Endothelial cell of umbilical vein (primary cell): ENCODE measurements around the gene AP5Z1. TPM values are rescaled to one million over a fixed set of nuclear protein-coding genes. Genes with fewer than 3 reads are reported as not detected.

Experiments
- BruUV-seq: library from RNA; stranded (reverse); fragments of 400-500 nt; replicated peaks from 2 replicates; lab custom pipeline; 2021; lab: Mats Ljungman, UMichigan
- CTCF ChIA-PET: fragments of 300-600, 350-600 bp; sonication (Branson Sonifier 250); formaldehyde crosslinking; loops from one replicate; lab custom pipeline; 2021; ENCODE audit warnings: antibody characterized with exemption, inconsistent platforms; lab: Charles Lee
- POLR2A ChIA-PET: fragments of 300-600, 350-600 bp; sonication (Branson Sonifier 250); formaldehyde crosslinking; loops from one replicate; lab custom pipeline; 2021; ENCODE audit warnings: antibody characterized with exemption, inconsistent platforms; lab: Charles Lee
- DNase-seq: peaks from one replicate; pipeline ENCODE4 v3.0.0-alpha.2; 2011; ENCODE audit warnings: low read depth, low spot score
- FAIRE-seq: peaks from 2 replicates; lab custom pipeline; 2011; peaks lifted over from hg19 to GRCh38; lab: Jason Lieb, UNC
- H2AFZ ChIP-seq: 2 replicates; pipeline ENCODE4 v1.6.0; 2012; ENCODE audit warnings: low read depth, low read length, control low read depth, inconsistent platforms
- H3K27ac ChIP-seq: 2 replicates; pipeline ENCODE4 v1.5.1; 2011; ENCODE audit warnings: low read depth, mild to moderate bottlenecking, control low read depth, low read length, moderate library complexity; ENCODE audit not compliant: insufficient read depth
- H3K27me3 ChIP-seq, 2 experiments: 2 replicates each; pipeline versions ENCODE4 v1.6.0 to v1.6.1; 2011; ENCODE audit warnings: low read length in 2 of 2, mixed read lengths in 1 of 2; ENCODE audit not compliant: control insufficient read depth in 2 of 2, insufficient read depth in 2 of 2
- H3K36me3 ChIP-seq, 2 experiments: 2 replicates in 1 of 2; 3 replicates in 1 of 2; pipeline ENCODE4 v1.5.1; 2011; ENCODE audit warnings: low read length in 2 of 2, mild to moderate bottlenecking in 1 of 2, moderate library complexity in 1 of 2; ENCODE audit not compliant: control insufficient read depth in 2 of 2, insufficient read depth in 2 of 2; ENCODE audit errors: extremely low read depth in 1 of 2
- H3K4me1 ChIP-seq: 3 replicates; pipeline ENCODE4 v1.5.1; 2011; ENCODE audit warnings: mild to moderate bottlenecking, low read length; ENCODE audit not compliant: control insufficient read depth, insufficient read depth; ENCODE audit errors: extremely low read depth
- H3K4me2 ChIP-seq: 2 replicates; pipeline ENCODE4 v1.6.1; 2011; ENCODE audit warnings: low read length, control low read depth, mixed read lengths; ENCODE audit not compliant: insufficient read depth
- H3K4me3 ChIP-seq, 3 experiments: fragments of 200-600 bp in 1 of 3; sonication (generic), shearing (Covaris generic) in 1 of 3; replicated peaks in 1 of 3; 2 replicates each; pipeline ENCODE4 v1.5.1; 2011 to 2016; ENCODE audit warnings: control low read depth in 3 of 3, low read length in 3 of 3, mild to moderate bottlenecking in 2 of 3, inconsistent platforms in 1 of 3, low read depth in 1 of 3, moderate library complexity in 1 of 3; ENCODE audit not compliant: insufficient read depth in 1 of 3
- H3K79me2 ChIP-seq: 2 replicates; pipeline ENCODE4 v1.6.0; 2012; ENCODE audit warnings: low read length, inconsistent platforms; ENCODE audit not compliant: control insufficient read depth, insufficient read depth
- H3K9ac ChIP-seq: replicated peaks from 2 replicates; pipeline ENCODE3; 2011; ENCODE audit warnings: low read length, control low read depth; ENCODE audit not compliant: insufficient read depth; ENCODE audit errors: extremely low read depth
- H3K9me1 ChIP-seq: replicated peaks from 3 replicates; pipeline ENCODE4 v1.6.0; 2011; ENCODE audit warnings: mild to moderate bottlenecking, low read length; ENCODE audit not compliant: control insufficient read depth, insufficient read depth; ENCODE audit errors: extremely low read depth
- H3K9me3 ChIP-seq: replicated peaks from 2 replicates; pipeline ENCODE4 v1.5.1; 2012; ENCODE audit warnings: low read length, inconsistent platforms; ENCODE audit not compliant: control insufficient read depth, insufficient read depth
- H4K20me1 ChIP-seq: replicated peaks from 2 replicates; pipeline ENCODE3; 2011; ENCODE audit warnings: mild to moderate bottlenecking, low read length; ENCODE audit not compliant: control insufficient read depth, insufficient read depth; ENCODE audit errors: extremely low read depth
- CTCF ChIP-seq, 2 donors: IDR thresholded peaks; 1 replicate in 1 of 2; 2 replicates in 1 of 2; pipeline ENCODE4 v1.5.1; 2011; ENCODE audit warnings: low read length in 2 of 2, mild to moderate bottlenecking in 2 of 2, moderate library complexity in 2 of 2, control low read depth in 1 of 2, inconsistent platforms in 1 of 2, low read depth in 1 of 2; ENCODE audit not compliant: insufficient read depth in 1 of 2; ENCODE audit errors: extremely low read depth in 1 of 2
- EZH2 ChIP-seq: IDR thresholded peaks from 2 replicates; pipeline ENCODE4 v1.6.1; 2012; ENCODE audit warnings: borderline replicate concordance, low read depth, mild to moderate bottlenecking, moderate library complexity, low read length, inconsistent platforms; ENCODE audit not compliant: severe bottlenecking
- FOS ChIP-seq: IDR thresholded peaks from 2 replicates; pipeline ENCODE4 v1.6.1; 2011; ENCODE audit warnings: mild to moderate bottlenecking, low read length, moderate library complexity, borderline replicate concordance; ENCODE audit not compliant: insufficient read depth
- GATA2 ChIP-seq: IDR thresholded peaks from 2 replicates; pipeline ENCODE4 v1.7.0; 2011; ENCODE audit warnings: low read depth, mild to moderate bottlenecking, moderate library complexity, mixed read lengths, low read length; ENCODE audit not compliant: insufficient read length, insufficient read depth
- JUN ChIP-seq: IDR thresholded peaks from 2 replicates; pipeline ENCODE4 v1.6.1; 2011; ENCODE audit warnings: borderline replicate concordance, low read depth; ENCODE audit not compliant: insufficient read length, insufficient read depth
- MAX ChIP-seq: IDR thresholded peaks from 2 replicates; pipeline ENCODE4 v1.6.1; 2011; ENCODE audit not compliant: insufficient read depth, insufficient read length
- MYC ChIP-seq: IDR thresholded peaks from one replicate; pipeline ENCODE4 v1.6.1; 2011; ENCODE audit warnings: mild to moderate bottlenecking, low read depth, low read length
- POLR2A ChIP-seq: IDR thresholded peaks from 2 replicates; pipeline ENCODE4 v1.6.1; 2012; ENCODE audit warnings: low read depth, mild to moderate bottlenecking, control low read depth, low read length
- dilution Hi-C: fragments of 300-500 bp; cut with MboI; formaldehyde crosslinking; loops from one replicate; pipeline ENCODE4 v1.15.0; 2019; ENCODE audit warnings: low sequenced_read_pairs; ENCODE audit not compliant: extremely low pct_ligation_motif_present
- intact Hi-C: fragments of 100-400 bp; cut with micrococcal nuclease; formaldehyde crosslinking; loops from one replicate; pipeline ENCODE4 v1.10.0; 2022
- polyA plus RNA-seq, 4 experiments: library from polyadenylated mRNA; depleted of rRNA in 3 of 4; stranded (reverse) in 3 of 4; unstranded in 1 of 4; fragments of >200 nt; gene quantifications; 2 replicates each; pipeline versions ENCODE4 v1.2.1 to v1.2.3, GENCODE V29; 2011 to 2012; ENCODE audit warnings: missing spikeins in 1 of 4
- total RNA-seq: library from RNA; stranded (reverse); gene quantifications from 2 replicates; pipeline ENCODE4 v1.2.3, GENCODE V29; 2021

AP5Z1 gene
- total and polyA plus RNA-seq, 2 donors (not counting 3 experiments of a cell fraction or from before 2014, with no cell fraction given) = 53.7 to 58.9 TPM

- no peak overlapping the region for H3K4me2 ChIP-seq
- peaks cover 53% of the 10 kb centered on the region for H3K4me1 ChIP-seq
- peaks cover 2 to 7% of the 10 kb centered on the region in 2 experiments for H3K36me3 ChIP-seq
- no peak overlapping the region for H3K9ac ChIP-seq
- H3K27ac ChIP-seq = peak overlapping the region; percentile 76
- H3K79me2 ChIP-seq = peaks cover 38% of the 10 kb centered on the region
- no peak overlapping the region for H3K4me3 ChIP-seq
- no peak for FAIRE-seq
- POLR2A ChIA-PET = interaction anchor here (0.7 to 1.2 kb wide), 3 partner anchors 21 to 115 kb away, joined by 3 read pairs; no protein-coding TSS in a partner anchor
- no peak overlapping the region for H2AFZ ChIP-seq
- CTCF ChIA-PET = interaction anchor here (1.2 to 3.7 kb wide), 3 partner anchors 11 to 64 kb away, joined by 3 to 14 read pairs (median 9); partner anchors contain the start of gene FOXK1
- DNase-seq = no peak
- H3K27me3 ChIP-seq = no peaks in the 10 kb centered on the region
- intact Hi-C loops = loop anchor here (2.0 kb wide), 1 partner anchor 28 kb away; the partner anchor contains the start of gene AP5Z1
- BruUV-seq = no TSS peak
- no peaks in the 10 kb centered on the region for H4K20me1 ChIP-seq
- TF ChIP-seq GATA2 (no peak), EZH2 (no peak), FOS (no peak), MYC (no peak), CTCF (IDR thresholded peaks at IDR 0.05; ENCODE audit: extremely low read depth in 1 of 2, insufficient read depth in 1 of 2, low read depth in 1 of 2, low read length in 2 of 2) (no peak), MAX (no peak), POLR2A (no peak), JUN (no peak)
- no peaks in the 10 kb centered on the region for H3K9me1 ChIP-seq
- dilution Hi-C loops = no loop called here
- no peaks in the 10 kb centered on the region for H3K9me3 ChIP-seq
Observed at GRCh38 chr7:4747013-4747412, 28.4 kb upstream of the AP5Z1 start.
